Neural cell (in vitro differentiated cells): ENCODE data around the gene EXD3.

Source experiments
- EP300 ChIP-seq: fragments of 450-650 bp; conservative IDR thresholded peaks from 2 replicates; pipeline ENCODE4 v1.6.1; 2014; ENCODE audit warnings: antibody characterized with exemption, mild to moderate bottlenecking, moderate library complexity; ENCODE audit not compliant: poor library complexity, severe bottlenecking
- EZH2 ChIP-seq: fragments of 200-600, 300-800 bp; shearing (Covaris generic), sonication (generic); IDR thresholded peaks from 2 replicates; pipeline ENCODE4 v1.6.1; 2014; ENCODE audit warnings: antibody characterized with exemption, low read length, borderline replicate concordance, mild to moderate bottlenecking; ENCODE audit not compliant: insufficient read depth, poor library complexity, severe bottlenecking
- MXI1 ChIP-seq: fragments of 450-650 bp; conservative IDR thresholded peaks from 2 replicates; pipeline ENCODE4 v1.6.1; 2014; ENCODE audit warnings: antibody characterized with exemption, mild to moderate bottlenecking; ENCODE audit not compliant: poor library complexity, severe bottlenecking
- POLR2AphosphoS5 ChIP-seq: IDR thresholded peaks from 2 replicates; pipeline ENCODE4 v1.6.1; 2012
- RAD21 ChIP-seq: fragments of 450-650 bp; conservative IDR thresholded peaks from 2 replicates; pipeline ENCODE4 v1.6.1; 2014; ENCODE audit warnings: antibody characterized with exemption, mild to moderate bottlenecking, moderate library complexity
- SMC3 ChIP-seq: fragments of 450-650 bp; conservative IDR thresholded peaks from 2 replicates; pipeline ENCODE4 v1.6.1; 2014; ENCODE audit warnings: antibody characterized with exemption, mild to moderate bottlenecking, moderate library complexity; ENCODE audit not compliant: poor library complexity
- TAF1 ChIP-seq: IDR thresholded peaks from 2 replicates; pipeline ENCODE4 v1.6.1; 2012; ENCODE audit warnings: low read depth
- TF ChIP-seq, protein P1 (sequence below): fragments of 450-650 bp; IDR thresholded peaks from 2 replicates; pipeline ENCODE4 v1.5.1; 2014; ENCODE audit warnings: antibody characterized with exemption, mild to moderate bottlenecking, moderate library complexity; ENCODE audit not compliant: poor library complexity, severe bottlenecking
- TF ChIP-seq, protein P2 (sequence below): IDR thresholded peaks from 2 replicates; pipeline ENCODE4 v1.6.1; 2012; ENCODE audit warnings: borderline replicate concordance

DNA sequence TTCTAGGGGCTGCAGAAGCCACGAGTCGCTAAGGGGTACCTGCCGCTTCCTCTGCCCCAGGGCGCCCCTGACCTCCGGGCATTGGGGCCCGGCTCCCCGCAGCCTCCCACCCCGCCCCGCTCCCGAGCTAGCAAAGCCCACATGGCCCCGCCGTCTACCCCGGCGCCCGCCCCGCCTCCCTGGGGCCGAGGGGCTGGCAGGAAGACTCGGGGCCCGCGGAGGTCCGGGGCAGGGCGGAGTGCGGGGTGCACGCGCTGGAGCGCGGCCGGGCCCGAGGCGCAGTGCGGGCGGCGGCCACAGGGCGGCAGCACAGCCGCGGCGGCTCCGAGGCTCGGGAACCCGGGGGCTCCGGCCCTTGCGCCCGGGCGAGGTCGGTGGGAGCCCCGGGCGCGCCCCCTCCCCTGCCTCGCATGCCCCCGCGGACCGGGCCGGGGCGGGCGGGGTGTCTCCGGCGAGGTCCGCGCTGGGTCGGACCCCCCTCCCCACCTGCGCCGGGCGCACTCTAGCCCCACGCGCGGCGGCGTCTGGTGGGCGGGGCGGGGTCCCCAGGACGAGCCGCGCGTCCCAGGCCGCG lies 127.6 kb downstream of the EXD3 start:
- TF ChIP-seq, protein P1, sequence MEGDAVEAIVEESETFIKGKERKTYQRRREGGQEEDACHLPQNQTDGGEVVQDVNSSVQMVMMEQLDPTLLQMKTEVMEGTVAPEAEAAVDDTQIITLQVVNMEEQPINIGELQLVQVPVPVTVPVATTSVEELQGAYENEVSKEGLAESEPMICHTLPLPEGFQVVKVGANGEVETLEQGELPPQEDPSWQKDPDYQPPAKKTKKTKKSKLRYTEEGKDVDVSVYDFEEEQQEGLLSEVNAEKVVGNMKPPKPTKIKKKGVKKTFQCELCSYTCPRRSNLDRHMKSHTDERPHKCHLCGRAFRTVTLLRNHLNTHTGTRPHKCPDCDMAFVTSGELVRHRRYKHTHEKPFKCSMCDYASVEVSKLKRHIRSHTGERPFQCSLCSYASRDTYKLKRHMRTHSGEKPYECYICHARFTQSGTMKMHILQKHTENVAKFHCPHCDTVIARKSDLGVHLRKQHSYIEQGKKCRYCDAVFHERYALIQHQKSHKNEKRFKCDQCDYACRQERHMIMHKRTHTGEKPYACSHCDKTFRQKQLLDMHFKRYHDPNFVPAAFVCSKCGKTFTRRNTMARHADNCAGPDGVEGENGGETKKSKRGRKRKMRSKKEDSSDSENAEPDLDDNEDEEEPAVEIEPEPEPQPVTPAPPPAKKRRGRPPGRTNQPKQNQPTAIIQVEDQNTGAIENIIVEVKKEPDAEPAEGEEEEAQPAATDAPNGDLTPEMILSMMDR = peak; percentile 78
- TF ChIP-seq EZH2 = no peak
- peak; percentile 66 for TF ChIP-seq RAD21
- TF ChIP-seq POLR2AphosphoS5 = no peak
- peak; percentile 70 for TF ChIP-seq SMC3
- no peak for TF ChIP-seq EP300
- TF ChIP-seq MXI1 = peak; percentile 24
- TF ChIP-seq, protein P2, sequence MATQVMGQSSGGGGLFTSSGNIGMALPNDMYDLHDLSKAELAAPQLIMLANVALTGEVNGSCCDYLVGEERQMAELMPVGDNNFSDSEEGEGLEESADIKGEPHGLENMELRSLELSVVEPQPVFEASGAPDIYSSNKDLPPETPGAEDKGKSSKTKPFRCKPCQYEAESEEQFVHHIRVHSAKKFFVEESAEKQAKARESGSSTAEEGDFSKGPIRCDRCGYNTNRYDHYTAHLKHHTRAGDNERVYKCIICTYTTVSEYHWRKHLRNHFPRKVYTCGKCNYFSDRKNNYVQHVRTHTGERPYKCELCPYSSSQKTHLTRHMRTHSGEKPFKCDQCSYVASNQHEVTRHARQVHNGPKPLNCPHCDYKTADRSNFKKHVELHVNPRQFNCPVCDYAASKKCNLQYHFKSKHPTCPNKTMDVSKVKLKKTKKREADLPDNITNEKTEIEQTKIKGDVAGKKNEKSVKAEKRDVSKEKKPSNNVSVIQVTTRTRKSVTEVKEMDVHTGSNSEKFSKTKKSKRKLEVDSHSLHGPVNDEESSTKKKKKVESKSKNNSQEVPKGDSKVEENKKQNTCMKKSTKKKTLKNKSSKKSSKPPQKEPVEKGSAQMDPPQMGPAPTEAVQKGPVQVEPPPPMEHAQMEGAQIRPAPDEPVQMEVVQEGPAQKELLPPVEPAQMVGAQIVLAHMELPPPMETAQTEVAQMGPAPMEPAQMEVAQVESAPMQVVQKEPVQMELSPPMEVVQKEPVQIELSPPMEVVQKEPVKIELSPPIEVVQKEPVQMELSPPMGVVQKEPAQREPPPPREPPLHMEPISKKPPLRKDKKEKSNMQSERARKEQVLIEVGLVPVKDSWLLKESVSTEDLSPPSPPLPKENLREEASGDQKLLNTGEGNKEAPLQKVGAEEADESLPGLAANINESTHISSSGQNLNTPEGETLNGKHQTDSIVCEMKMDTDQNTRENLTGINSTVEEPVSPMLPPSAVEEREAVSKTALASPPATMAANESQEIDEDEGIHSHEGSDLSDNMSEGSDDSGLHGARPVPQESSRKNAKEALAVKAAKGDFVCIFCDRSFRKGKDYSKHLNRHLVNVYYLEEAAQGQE = no peak
- no peak for TF ChIP-seq TAF1
